ENCODE measurements around the gene RCAN3.

DNA sequence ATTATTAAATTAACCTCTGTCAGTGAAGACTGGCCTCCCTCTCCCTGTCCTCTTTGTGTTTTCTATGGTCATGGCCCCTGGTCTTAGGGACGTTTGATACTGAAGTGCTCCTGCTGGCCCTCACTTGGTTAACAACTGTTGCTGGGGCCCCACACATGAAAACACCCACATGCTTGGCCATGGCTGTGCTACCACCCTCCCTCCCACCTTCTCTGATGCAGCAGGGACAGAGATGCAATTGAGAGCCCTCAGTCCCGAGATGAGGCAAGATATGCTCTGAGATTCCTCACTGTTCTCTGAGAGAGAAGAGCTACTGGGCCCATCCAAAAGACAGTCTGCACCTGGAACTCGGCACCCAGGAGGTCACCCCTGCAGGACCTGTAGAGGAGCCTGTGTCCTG is 86.6 kb downstream of the RCAN3 start:
- TF ChIP-seq IRF4 (IDR thresholded peaks at IDR 0.05; ENCODE audit: low read depth, low read length): no peak
- TF ChIP-seq, protein P1, sequence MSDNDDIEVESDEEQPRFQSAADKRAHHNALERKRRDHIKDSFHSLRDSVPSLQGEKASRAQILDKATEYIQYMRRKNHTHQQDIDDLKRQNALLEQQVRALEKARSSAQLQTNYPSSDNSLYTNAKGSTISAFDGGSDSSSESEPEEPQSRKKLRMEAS (IDR thresholded peaks at IDR 0.05; ENCODE audit: low read depth, low read length): no peak
- no peak for TF ChIP-seq KLF5 (IDR thresholded peaks at IDR 0.05; ENCODE audit: partially characterized antibody)
- TF ChIP-seq JUND (IDR thresholded peaks at IDR 0.05; ENCODE audit: low read depth, low read length): no peak
- TF ChIP-seq, protein P2, sequence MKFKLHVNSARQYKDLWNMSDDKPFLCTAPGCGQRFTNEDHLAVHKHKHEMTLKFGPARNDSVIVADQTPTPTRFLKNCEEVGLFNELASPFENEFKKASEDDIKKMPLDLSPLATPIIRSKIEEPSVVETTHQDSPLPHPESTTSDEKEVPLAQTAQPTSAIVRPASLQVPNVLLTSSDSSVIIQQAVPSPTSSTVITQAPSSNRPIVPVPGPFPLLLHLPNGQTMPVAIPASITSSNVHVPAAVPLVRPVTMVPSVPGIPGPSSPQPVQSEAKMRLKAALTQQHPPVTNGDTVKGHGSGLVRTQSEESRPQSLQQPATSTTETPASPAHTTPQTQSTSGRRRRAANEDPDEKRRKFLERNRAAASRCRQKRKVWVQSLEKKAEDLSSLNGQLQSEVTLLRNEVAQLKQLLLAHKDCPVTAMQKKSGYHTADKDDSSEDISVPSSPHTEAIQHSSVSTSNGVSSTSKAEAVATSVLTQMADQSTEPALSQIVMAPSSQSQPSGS (IDR thresholded peaks at IDR 0.05; ENCODE audit: low read length): no peak
- no peak for TF ChIP-seq MYC (IDR thresholded peaks at IDR 0.05; ENCODE audit: insufficient read depth, insufficient read length, insufficient replicate concordance, low read length, severe bottlenecking)
- no peak for TF ChIP-seq RFX5 (IDR thresholded peaks at IDR 0.05; ENCODE audit: low read depth, low read length)

Data from GM12878 (cell line).